ENCODE measurements around the gene POU6F1. TPM values are rescaled to one million over a fixed set of nuclear protein-coding genes. Genes with fewer than 3 reads are reported as not detected.
"Not testable (repeated sequence)": the region's sequence is repeated elsewhere in the genome, so short reads cannot be mapped to it uniquely, and the experiment has no call there.

The POU6F1 gene, protein sequence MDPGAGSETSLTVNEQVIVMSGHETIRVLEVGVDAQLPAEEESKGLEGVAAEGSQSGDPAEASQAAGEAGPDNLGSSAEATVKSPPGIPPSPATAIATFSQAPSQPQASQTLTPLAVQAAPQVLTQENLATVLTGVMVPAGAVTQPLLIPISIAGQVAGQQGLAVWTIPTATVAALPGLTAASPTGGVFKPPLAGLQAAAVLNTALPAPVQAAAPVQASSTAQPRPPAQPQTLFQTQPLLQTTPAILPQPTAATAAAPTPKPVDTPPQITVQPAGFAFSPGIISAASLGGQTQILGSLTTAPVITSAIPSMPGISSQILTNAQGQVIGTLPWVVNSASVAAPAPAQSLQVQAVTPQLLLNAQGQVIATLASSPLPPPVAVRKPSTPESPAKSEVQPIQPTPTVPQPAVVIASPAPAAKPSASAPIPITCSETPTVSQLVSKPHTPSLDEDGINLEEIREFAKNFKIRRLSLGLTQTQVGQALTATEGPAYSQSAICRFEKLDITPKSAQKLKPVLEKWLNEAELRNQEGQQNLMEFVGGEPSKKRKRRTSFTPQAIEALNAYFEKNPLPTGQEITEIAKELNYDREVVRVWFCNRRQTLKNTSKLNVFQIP
- polyA plus RNA-seq (2013): 3.5 TPM

DNA sequence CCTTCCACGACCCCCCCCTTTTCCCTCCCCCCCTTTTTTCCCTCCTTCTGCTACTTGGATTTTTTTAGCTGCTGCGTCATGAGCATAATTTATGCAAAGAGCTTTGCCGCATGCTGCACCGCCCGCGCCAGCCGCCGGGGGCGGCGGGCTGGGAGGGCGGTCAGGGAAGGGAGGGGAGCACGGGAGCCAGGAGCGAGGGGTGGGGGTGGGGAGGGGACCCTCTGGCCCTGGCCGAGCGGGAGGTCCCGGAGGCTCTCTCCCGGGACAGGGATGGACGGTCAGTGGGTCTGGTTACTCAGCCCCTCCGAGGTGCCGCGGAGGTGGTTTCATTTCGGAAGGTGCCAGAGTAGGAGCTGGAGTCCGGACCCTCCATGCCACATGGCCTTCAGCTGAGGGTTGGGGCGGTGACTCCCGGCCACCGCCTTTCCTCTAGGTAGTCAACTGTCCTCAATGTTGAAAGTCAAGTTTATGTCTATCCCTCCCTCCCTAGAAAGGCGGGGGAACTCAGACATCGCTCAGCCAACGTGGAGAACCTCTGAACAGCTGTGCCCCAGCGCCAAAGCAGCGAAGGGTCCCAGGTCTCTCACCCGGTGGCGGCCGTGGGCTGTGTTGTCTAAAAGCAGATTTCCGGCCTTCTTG is at the start of gene POU6F1:
POU6F1 (minus strand) TSS at position 95 of the 639 bp plus-strand sequence. CDS start 11,226 bp downstream, outside the sequence.
- no peaks in the 10 kb centered on the region for H3K36me3 ChIP-seq (ENCODE audit: control insufficient read depth in 4 of 4, insufficient read depth in 4 of 4, low read length in 3 of 4)
- H3K27ac ChIP-seq (ENCODE audit: insufficient read depth in 1 of 2, low read depth in 1 of 2, low read length in 2 of 2, poor library complexity in 1 of 2, severe bottlenecking in 2 of 2): peak within 1 kb of the TSS; percentile 50 to 85
- 0% methylated on average over 30 of the region's 35 CpGs for WGBS (ENCODE audit: insufficient coverage)
- H3K4me1 ChIP-seq (ENCODE audit: control extremely low read depth in 1 of 4, control insufficient read depth in 4 of 4, insufficient read depth in 4 of 4, low read length in 3 of 4): peaks cover 3 to 19% (median 16%) of the 10 kb centered on the region in 4 experiments
- H3K9me3 ChIP-seq (ENCODE audit: control extremely low read depth in 1 of 5, control insufficient read depth in 4 of 5, insufficient read depth in 2 of 5, low read depth in 1 of 5, low read length in 4 of 5): no peaks in the 10 kb centered on the region
- peak; percentile 80 to 89 (median 89) for DNase-seq
- CTCF ChIA-PET: interaction anchor here (0.9 to 2.1 kb wide), 9 partner anchors 11 to 123 kb away, joined by 3 to 10 read pairs (median 4); partner anchors contain the start of gene DAZAP2
- peak within 1 kb of the TSS; percentile 39 to 90 (median 78) for H3K4me3 ChIP-seq (ENCODE audit: control insufficient read depth in 1 of 7, extremely low read depth in 1 of 7, insufficient read depth in 4 of 7, low read depth in 2 of 7, low read length in 6 of 7)
- POLR2A ChIA-PET: interaction anchor here (1.0 to 2.6 kb wide), 3 partner anchors 13 to 35 kb away, joined by 3 to 24 read pairs (median 4); partner anchors contain the start of gene DAZAP2
- no peaks in the 10 kb centered on the region for H3K27me3 ChIP-seq (replicated peaks in 2 of 5; ENCODE audit: control insufficient read depth in 4 of 5, insufficient read depth in 5 of 5, low read length in 4 of 5)

DNA sequence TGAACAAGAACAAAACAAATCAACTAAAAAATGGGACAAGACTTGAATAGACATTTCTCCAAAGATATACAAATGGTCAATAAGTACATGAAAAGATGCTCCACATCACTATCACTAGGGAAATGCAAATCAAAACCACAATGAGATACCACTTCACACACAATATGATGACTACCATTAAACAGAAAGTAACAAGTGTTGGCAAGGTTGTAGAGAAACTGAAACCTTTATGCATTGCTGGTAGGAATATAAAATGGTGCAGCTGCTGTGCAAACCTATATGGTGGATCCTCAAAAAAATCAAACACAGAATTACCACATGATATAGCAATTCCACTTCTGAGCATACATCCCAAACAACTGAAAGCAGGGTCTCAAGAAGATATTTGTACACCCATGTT is 47.2 kb upstream of the POU6F1 start:
- ChIA-PET CTCF (interaction anchor here (4.2 to 6.6 kb wide), 2 partner anchors 13 to 75 kb away, joined by 22 to 38 read pairs; no protein-coding TSS in a partner anchor), POLR2A (no interaction called here)
- Histone ChIP-seq H3K27me3 (replicated peaks in 2 of 5; ENCODE audit: control insufficient read depth in 4 of 5, insufficient read depth in 5 of 5, low read length in 4 of 5) (no peaks in the 10 kb centered on the region), H3K4me3 (ENCODE audit: control insufficient read depth in 1 of 7, extremely low read depth in 1 of 7, insufficient read depth in 4 of 7, low read depth in 2 of 7, low read length in 6 of 7) (no peak overlapping the region), H3K36me3 (ENCODE audit: control insufficient read depth in 4 of 4, insufficient read depth in 4 of 4, low read length in 3 of 4) (no peaks in the 10 kb centered on the region), H3K27ac (ENCODE audit: insufficient read depth in 1 of 2, low read depth in 1 of 2, low read length in 2 of 2, poor library complexity in 1 of 2, severe bottlenecking in 2 of 2) (no peak overlapping the region), H3K4me1 (ENCODE audit: control extremely low read depth in 1 of 4, control insufficient read depth in 4 of 4, insufficient read depth in 4 of 4, low read length in 3 of 4) (peaks cover 0 to 13% (median 10%) of the 10 kb centered on the region in 4 experiments), H3K9me3 (ENCODE audit: control extremely low read depth in 1 of 5, control insufficient read depth in 4 of 5, insufficient read depth in 2 of 5, low read depth in 1 of 5, low read length in 4 of 5) (no peaks in the 10 kb centered on the region)
- DNase-seq: no peak

DNA sequence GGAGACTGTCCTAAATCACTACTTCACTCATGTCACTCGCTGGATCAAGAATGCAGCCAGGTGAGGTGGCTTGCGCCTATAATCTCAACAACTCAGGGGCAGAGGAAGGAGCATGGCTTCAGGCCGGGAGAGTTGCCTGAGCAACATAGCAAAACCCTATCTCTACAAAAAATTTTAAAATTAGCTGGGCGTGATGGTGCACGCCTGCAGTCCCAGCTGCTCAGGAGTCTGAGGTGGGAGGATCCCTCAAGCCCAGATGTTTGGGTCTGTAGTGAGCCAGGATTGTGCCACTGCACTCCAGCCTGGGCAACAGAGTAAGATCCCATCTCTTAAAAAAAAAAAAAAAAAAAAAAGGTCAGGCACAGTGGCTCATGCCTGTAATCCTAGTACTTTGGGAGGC is 46.4 kb upstream of the POU6F1 start:
- ChIA-PET POLR2A (no interaction called here), CTCF (interaction anchor here (0.6 to 6.6 kb wide), 7 partner anchors 12 to 95 kb away, joined by 3 to 38 read pairs (median 14); no protein-coding TSS in a partner anchor)
- no CpG with 5 or more reads among the region's 5 CpGs for WGBS (ENCODE audit: insufficient coverage)
- peaks cover 0 to 8% (median 6%) of the 10 kb centered on the region in 4 experiments for H3K4me1 ChIP-seq (ENCODE audit: control extremely low read depth in 1 of 4, control insufficient read depth in 4 of 4, insufficient read depth in 4 of 4, low read length in 3 of 4)
- no peaks in the 10 kb centered on the region for H3K27me3 ChIP-seq (replicated peaks in 2 of 5; ENCODE audit: control insufficient read depth in 4 of 5, insufficient read depth in 5 of 5, low read length in 4 of 5)
- H3K4me3 ChIP-seq (ENCODE audit: control insufficient read depth in 1 of 7, extremely low read depth in 1 of 7, insufficient read depth in 4 of 7, low read depth in 2 of 7, low read length in 6 of 7): no peak overlapping the region
- no peaks in the 10 kb centered on the region for H3K9me3 ChIP-seq (ENCODE audit: control extremely low read depth in 1 of 5, control insufficient read depth in 4 of 5, insufficient read depth in 2 of 5, low read depth in 1 of 5, low read length in 4 of 5)
- no peak overlapping the region for H3K27ac ChIP-seq (ENCODE audit: insufficient read depth in 1 of 2, low read depth in 1 of 2, low read length in 2 of 2, poor library complexity in 1 of 2, severe bottlenecking in 2 of 2)
- no peaks in the 10 kb centered on the region for H3K36me3 ChIP-seq (ENCODE audit: control insufficient read depth in 4 of 4, insufficient read depth in 4 of 4, low read length in 3 of 4)
- DNase-seq: no peak

DNA sequence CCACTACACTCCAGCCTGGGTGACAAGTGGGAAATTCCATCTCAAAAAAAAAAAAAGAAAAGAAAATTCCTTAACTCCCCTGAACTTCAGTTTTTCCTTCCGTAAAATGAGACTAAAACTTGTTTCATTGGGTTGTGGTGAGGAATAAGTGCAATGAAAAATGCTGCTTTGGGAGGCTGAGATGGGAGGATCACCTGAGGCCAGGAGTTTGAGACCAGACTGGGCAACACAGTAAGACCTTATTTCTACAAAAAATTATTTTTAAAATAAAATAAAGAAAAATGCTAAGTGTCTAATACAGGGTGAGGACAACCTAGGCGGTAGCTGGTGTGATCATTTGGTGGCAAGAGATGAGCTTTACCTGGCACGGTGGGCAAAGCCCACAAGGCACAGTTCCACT is 45.5 kb upstream of the POU6F1 start:
- ChIA-PET POLR2A (no interaction called here), CTCF (interaction anchor here (0.7 to 6.6 kb wide), 15 partner anchors 9 to 91 kb away, joined by 3 to 38 read pairs (median 5); partner anchors contain the start of genes BIN2 and POU6F1)
- H3K9me3 ChIP-seq (ENCODE audit: control extremely low read depth in 1 of 5, control insufficient read depth in 4 of 5, insufficient read depth in 2 of 5, low read depth in 1 of 5, low read length in 4 of 5): no peaks in the 10 kb centered on the region
- no peak for DNase-seq
- H3K4me1 ChIP-seq (ENCODE audit: control extremely low read depth in 1 of 4, control insufficient read depth in 4 of 4, insufficient read depth in 4 of 4, low read length in 3 of 4): peaks cover 0 to 2% (median 0%) of the 10 kb centered on the region in 4 experiments
- no peak overlapping the region for H3K4me3 ChIP-seq (ENCODE audit: control insufficient read depth in 1 of 7, extremely low read depth in 1 of 7, insufficient read depth in 4 of 7, low read depth in 2 of 7, low read length in 6 of 7)
- H3K27me3 ChIP-seq (replicated peaks in 2 of 5; ENCODE audit: control insufficient read depth in 4 of 5, insufficient read depth in 5 of 5, low read length in 4 of 5): no peaks in the 10 kb centered on the region
- H3K27ac ChIP-seq (ENCODE audit: insufficient read depth in 1 of 2, low read depth in 1 of 2, low read length in 2 of 2, poor library complexity in 1 of 2, severe bottlenecking in 2 of 2): no peak overlapping the region
- 92% methylated on average over 2 of the region's 3 CpGs for WGBS (ENCODE audit: insufficient coverage)
- no peaks in the 10 kb centered on the region for H3K36me3 ChIP-seq (ENCODE audit: control insufficient read depth in 4 of 4, insufficient read depth in 4 of 4, low read length in 3 of 4)

DNA sequence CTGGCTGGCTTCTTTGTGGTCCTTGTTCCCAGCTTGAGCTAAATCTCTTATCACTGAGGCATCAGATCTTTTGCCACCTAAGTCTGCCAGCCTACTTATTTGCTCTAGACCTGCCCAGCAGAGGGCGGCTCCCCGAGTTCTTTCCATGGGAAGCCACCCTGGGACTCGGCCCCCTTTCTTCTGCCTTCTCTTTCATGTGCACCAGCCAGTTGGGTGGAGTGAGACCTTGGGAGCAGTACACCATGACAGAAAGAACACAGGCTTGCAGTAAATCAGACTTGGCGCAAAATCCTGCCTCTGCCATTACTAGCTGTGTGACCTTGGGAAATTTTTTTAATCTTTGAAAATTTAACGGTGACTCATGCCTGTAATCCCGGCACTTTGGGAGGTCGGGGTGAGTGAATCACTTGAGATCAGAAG is 44.9 kb upstream of the POU6F1 start:
- DNase-seq: peak; percentile 65 to 76 (median 68)
- ChIA-PET POLR2A (no interaction called here), CTCF (interaction anchor here (0.6 to 6.6 kb wide), 18 partner anchors 8 to 213 kb away, joined by 3 to 38 read pairs (median 4); partner anchors contain the start of genes BIN2 and POU6F1)
- no peaks in the 10 kb centered on the region for H3K36me3 ChIP-seq (ENCODE audit: control insufficient read depth in 4 of 4, insufficient read depth in 4 of 4, low read length in 3 of 4)
- no peaks in the 10 kb centered on the region for H3K9me3 ChIP-seq (ENCODE audit: control extremely low read depth in 1 of 5, control insufficient read depth in 4 of 5, insufficient read depth in 2 of 5, low read depth in 1 of 5, low read length in 4 of 5)
- H3K4me1 ChIP-seq (ENCODE audit: control extremely low read depth in 1 of 4, control insufficient read depth in 4 of 4, insufficient read depth in 4 of 4, low read length in 3 of 4): peaks cover 0 to 2% (median 0%) of the 10 kb centered on the region in 4 experiments
- 63% methylated on average over 6 of the region's 7 CpGs for WGBS (ENCODE audit: insufficient coverage)
- H3K27ac ChIP-seq (ENCODE audit: insufficient read depth in 1 of 2, low read depth in 1 of 2, low read length in 2 of 2, poor library complexity in 1 of 2, severe bottlenecking in 2 of 2): no peak overlapping the region
- H3K27me3 ChIP-seq (replicated peaks in 2 of 5; ENCODE audit: control insufficient read depth in 4 of 5, insufficient read depth in 5 of 5, low read length in 4 of 5): no peaks in the 10 kb centered on the region
- H3K4me3 ChIP-seq (ENCODE audit: control insufficient read depth in 1 of 7, extremely low read depth in 1 of 7, insufficient read depth in 4 of 7, low read depth in 2 of 7, low read length in 6 of 7): no peak overlapping the region

DNA sequence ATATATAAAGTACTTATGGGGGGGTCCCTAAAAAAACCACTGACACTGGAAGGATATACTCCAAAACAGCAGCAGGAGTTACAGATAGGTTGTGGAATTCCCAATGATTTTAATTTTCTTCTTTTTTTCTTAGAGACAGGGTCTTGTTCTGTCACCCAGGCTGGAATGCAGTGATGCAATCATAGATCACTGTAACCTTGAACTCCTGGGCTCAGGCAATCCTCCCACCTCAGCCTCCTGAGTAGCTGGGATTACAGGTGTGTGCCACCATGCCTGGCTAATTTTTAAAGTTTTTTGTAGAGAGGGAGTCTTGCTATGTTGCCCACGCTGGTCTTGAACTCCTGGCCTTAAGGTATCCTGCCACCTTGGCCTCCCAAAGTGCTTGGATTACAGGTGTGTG is 41.7 kb upstream of the POU6F1 start:
- no CpG with 5 or more reads among the region's 1 CpG for WGBS (ENCODE audit: insufficient coverage)
- not testable (repeated sequence) for DNase-seq; H3K27me3 ChIP-seq (replicated peaks in 2 of 5; ENCODE audit: control insufficient read depth in 4 of 5, insufficient read depth in 5 of 5, low read length in 4 of 5); H3K27ac ChIP-seq (ENCODE audit: insufficient read depth in 1 of 2, low read depth in 1 of 2, low read length in 2 of 2, poor library complexity in 1 of 2, severe bottlenecking in 2 of 2); H3K4me3 ChIP-seq (ENCODE audit: control insufficient read depth in 1 of 7, extremely low read depth in 1 of 7, insufficient read depth in 4 of 7, low read depth in 2 of 7, low read length in 6 of 7); H3K9me3 ChIP-seq (ENCODE audit: control extremely low read depth in 1 of 5, control insufficient read depth in 4 of 5, insufficient read depth in 2 of 5, low read depth in 1 of 5, low read length in 4 of 5); H3K4me1 ChIP-seq (ENCODE audit: control extremely low read depth in 1 of 4, control insufficient read depth in 4 of 4, insufficient read depth in 4 of 4, low read length in 3 of 4); H3K36me3 ChIP-seq (ENCODE audit: control insufficient read depth in 4 of 4, insufficient read depth in 4 of 4, low read length in 3 of 4)
- ChIA-PET POLR2A (interaction anchor here (0.8 kb wide), 1 partner anchor 8 kb away, joined by 6 read pairs; no protein-coding TSS in a partner anchor), CTCF (interaction anchor here (1.0 to 6.6 kb wide), 4 partner anchors 11 to 80 kb away, joined by 3 to 38 read pairs (median 6); no protein-coding TSS in a partner anchor)
